ENCODE data around the gene PNMA5. TPM values are rescaled to one million over a fixed set of nuclear protein-coding genes. Genes with fewer than 3 reads are reported as not detected.
"Not testable (repeated sequence)": the region's sequence is repeated elsewhere in the genome, so short reads cannot be mapped to it uniquely, and the experiment has no call there.

Gene PNMA5
- polyA plus RNA-seq (ENCODE audit: insufficient read length in 3 of 3), result under 1 TPM; 0.10 to 0.40 (median 0.21) TPM

DNA sequence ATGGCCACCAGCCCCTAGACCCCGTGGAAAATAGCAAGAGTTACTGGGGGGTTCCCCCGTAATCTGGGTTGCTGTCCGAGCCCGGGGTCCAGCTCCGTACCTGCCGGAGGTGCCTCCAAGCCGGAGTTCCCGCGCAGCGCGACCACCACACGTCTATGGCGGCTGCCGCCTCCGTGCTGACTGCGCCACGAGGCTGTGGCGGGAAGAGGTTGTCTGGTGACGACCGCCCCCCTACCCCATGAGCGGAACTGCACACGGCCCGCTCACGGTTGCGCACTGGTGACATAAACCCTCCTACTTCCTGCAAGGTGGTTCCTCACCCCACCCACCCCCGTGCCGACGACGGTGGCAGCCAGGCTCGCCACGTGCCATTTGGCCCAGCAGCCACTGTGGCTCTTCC lies at the start of gene PNMA5:
Gene PNMA5 (minus strand): TSS at position 184 of the 400 bp plus-strand sequence. CDS start 2,518 bp downstream, outside the sequence.
- no peak for DNase-seq (ENCODE audit: low read depth in 3 of 3, low spot score in 2 of 3)

DNA sequence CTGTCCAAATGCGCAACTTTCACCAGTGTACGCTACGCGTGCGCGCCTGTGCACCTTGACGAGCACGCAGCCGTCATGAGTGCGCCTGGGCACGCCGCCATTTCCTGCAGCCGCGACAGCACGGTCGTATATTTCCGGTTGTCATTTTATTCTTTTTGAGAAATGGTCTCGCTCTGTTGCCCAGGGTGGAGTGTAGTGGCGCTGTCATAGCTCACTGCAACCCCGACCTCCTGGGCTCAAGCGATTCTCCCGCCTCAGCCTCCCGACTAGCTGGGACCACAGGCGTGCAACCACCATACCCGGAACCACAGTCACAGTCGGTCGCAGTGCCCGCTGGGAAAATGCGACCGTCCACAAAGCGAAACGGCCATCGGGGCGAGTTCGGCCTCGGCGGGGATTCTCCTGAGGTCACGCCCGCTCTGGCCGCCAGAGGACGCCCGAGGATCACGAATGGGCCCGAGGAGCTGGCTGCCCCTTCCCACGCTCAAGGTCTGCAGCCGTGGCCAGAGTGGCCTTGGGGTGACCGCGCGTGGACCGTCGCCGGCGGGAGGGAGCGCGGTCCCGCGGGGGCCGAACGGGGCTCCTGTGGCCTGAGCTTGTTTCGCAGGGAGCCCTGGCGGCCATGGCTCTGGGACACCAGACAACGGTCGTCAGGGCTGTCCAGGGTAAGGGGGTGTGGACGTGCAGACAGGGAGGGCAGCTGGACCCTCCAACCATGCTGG lies 38.6 kb upstream of the PNMA5 start:
- peak in 1 of 3 donors; percentile 14 for DNase-seq (ENCODE audit: low read depth in 3 of 3, low spot score in 2 of 3)

DNA sequence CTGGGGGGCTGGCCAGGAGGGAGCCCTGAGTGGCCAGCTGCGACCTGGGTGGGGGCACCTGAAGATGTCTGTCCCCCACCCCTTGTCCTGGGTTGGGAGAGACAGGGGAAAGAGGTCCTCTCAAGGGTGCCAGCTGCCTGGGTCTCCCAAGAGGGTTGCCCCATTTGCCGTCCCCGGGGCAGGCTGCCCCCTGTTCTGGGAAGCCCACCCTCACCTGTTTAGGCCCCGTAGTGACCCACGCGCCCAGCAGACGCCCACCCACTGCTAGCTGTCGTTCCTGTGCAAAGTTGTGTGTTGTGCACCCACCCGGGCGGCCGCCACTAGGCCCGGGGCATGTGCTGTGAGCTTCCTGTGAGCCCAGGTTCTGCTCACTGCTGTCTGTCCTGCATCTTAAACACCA lies 36.9 kb upstream of the PNMA5 start:
- no peak for DNase-seq (ENCODE audit: low read depth in 3 of 3, low spot score in 2 of 3)

DNA sequence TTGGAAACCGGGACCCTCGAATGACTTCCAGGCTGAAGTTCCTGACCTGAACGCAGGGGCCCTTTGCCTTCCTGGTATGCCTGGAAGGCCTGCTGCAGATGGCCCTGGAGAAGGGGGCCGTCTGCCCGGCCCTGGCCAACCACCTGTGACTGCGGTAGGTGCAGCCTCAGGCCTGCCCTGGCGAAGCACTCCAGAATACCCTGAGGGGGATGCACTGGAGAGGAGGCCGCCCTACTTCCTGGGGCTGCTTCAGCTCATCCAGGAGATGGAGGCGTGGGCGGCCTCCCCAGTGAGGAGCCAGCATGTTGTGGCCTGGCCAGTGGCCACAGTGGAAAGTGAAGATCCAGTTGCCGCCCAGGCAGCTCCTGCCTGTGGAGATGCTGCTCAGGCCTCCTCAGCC lies 36.0 kb upstream of the PNMA5 start:
- DNase-seq (ENCODE audit: low read depth in 3 of 3, low spot score in 2 of 3), result no peak

DNA sequence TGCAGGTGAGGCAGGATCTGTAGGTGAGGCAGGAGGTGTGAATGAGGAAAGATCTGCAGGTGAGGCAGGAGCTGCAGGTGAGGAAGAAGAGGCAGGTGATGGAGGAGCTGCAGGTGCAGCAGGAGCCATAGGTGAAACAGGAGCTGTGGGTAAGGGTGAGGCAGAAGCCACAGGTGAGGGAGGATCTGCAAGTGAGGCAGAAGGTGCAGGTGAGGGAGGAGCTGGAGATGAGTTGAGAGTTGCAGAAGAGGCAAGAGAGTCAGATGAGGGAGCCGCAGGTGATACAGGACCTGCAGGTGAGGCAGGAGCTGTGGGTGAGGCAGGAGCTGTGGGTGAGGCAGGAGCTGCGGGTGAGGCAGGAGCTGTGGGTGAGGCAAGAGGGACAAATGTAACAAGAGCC lies 35.2 kb upstream of the PNMA5 start:
- no peak for DNase-seq (ENCODE audit: low read depth in 3 of 3, low spot score in 2 of 3)

DNA sequence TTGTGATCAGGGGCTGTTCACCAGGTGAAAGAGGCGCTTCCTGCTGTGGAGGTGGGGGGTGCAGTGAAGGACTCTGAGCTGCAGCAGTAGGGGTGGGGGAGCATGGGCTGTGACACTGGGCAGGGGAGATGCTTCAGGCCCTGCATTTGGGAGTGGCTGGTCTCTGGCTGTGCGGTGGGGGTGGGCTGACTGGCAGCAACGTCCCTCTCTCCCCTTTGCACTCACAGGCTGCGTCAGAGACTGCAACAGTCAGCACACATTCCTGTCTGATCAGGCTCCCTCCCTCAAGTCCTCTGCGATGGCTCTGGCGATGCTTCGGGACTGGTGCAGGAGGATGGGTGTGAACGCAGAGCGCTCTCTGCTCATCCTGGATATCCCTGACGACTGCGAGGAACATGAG lies 34.6 kb upstream of the PNMA5 start:
- not testable (repeated sequence) for DNase-seq (ENCODE audit: low read depth in 3 of 3, low spot score in 2 of 3)

DNA sequence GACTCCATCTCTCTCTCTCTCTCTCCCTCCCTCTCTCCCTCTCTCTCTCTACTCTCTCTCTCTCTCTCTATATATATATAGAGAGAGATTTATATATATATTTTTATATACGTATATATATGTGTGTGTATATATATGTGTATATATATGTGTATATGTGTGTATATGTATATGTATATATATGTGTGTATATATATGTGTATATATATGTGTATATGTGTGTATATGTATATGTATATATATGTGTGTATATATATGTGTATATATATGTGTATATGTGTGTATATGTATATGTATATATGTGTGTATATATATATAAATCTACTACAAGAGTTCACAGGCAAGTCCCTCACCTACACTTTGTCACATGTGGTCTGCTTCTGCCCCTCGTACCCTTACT lies 32.6 kb upstream of the PNMA5 start:
- DNase-seq (ENCODE audit: low read depth in 3 of 3, low spot score in 2 of 3), result not testable (repeated sequence)

DNA sequence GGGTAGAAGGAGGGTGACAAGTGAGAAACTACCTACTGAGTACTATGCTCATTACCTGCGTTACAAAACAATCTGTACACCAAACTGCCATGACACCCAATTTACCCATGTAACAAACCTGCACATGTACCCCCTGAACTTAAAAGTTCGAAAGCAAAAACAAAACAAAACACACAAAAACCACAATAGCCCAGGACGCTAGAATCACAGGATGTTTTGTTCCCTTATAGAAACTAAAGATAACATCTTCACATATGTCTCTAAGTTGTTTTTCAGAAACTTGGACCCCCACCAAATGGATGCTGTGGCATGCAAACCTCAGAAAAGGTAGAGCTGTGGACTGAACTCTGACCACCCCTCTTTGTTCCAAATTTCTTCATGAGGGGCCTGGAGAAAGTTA lies 25.2 kb upstream of the PNMA5 start:
- DNase-seq (ENCODE audit: low read depth in 3 of 3, low spot score in 2 of 3), result no peak

DNA sequence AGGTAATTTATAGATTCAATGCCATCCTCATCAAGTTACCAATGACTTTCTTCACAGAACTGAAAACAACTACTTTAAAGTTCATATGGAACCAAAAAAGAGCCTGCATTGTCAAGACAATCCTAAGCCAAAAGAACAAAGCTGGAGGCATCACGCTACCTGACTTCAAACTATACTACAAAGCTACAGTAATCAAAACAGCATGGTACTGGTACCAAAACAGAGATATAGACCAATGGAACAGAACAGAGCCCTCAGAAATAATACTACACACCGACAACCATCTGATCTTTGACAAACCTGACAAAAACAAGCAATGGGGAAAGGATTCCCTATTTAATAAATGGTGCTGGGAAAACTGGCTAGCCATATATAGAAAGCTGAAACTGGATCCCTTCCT lies 23.3 kb upstream of the PNMA5 start:
- DNase-seq (ENCODE audit: low read depth in 3 of 3, low spot score in 2 of 3), result not testable (repeated sequence)

DNA sequence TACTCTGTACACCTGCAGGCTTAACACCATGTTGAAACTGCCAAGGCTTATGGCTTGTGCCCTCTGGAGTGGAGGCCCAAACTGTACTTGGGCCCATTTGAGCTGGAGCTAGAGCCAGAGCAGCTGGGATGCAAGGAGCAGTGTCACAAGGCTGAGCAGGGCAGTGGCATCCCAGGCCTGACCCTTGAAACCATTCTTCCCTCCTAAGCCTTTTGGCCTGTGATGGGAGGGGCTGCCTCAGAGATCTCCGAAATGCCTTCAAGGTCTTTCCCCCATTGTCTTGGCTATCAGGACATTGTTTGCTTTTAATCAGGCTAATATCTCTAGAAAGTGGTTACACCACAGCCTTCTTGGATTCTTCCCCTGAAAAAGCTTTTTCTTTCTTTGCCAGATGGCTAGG lies 10.9 kb upstream of the PNMA5 start:
- DNase-seq (ENCODE audit: low read depth in 3 of 3, low spot score in 2 of 3), result no peak

DNA sequence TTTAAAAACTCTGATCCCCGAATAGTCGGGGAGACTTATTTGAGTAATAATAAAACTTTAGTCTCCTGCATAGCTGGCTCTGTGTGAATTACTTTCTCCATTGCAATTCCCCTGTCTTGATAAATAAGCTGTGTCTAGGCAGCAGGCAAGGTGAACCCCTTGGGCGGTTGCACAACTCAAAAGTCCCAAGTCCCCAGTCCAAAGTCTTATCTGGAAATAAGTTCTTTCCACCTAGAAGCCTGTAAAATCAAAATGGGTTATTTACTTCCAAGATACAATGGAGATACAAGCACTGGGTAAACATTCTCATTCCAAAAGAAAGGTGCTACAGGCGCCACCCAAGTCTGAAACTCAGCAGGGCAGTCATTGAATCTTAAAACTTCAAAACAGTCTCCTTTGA lies 10.1 kb upstream of the PNMA5 start:
- DNase-seq (ENCODE audit: low read depth in 3 of 3, low spot score in 2 of 3), result no peak

DNA sequence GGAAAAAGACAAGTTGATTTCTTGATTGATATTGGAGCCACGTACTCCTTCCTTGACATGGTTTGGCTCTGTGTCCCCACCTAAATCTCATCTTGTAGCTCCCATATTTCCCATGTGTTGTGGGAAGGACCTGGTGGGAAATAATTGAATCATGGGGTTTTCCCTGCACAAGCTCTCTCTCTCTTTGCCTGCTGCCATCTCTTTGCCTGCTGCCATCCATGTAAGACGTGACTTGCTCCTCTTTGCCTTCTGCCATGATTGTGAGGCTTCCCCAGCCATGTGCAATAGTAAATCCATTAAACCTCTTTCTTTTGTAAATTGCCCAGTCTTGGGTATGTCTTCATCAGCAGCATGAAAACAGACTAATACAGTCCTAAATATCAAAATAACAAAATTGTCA lies 8.3 kb upstream of the PNMA5 start:
- DNase-seq (ENCODE audit: low read depth in 3 of 3, low spot score in 2 of 3), result not testable (repeated sequence)

DNA sequence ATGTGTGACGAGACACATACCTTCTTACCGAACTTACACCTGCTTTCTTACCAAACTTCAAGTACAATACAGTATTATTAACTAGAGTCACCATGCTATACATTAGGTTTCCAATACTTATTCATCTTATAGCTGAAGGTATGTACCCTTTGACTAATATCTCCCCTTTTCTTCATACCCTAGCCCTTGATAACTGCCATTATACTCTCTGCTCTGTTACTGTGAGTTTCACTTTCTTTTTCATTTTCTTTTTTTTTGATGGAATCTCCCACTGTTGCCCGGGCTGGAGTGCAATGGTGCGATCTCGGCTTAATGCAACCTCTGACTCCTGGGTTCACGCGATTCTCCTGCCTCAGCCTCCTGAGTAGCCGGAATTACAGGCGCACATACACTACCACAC lies 3.4 kb upstream of the PNMA5 start:
- no peak for DNase-seq (ENCODE audit: low read depth in 3 of 3, low spot score in 2 of 3)

DNA sequence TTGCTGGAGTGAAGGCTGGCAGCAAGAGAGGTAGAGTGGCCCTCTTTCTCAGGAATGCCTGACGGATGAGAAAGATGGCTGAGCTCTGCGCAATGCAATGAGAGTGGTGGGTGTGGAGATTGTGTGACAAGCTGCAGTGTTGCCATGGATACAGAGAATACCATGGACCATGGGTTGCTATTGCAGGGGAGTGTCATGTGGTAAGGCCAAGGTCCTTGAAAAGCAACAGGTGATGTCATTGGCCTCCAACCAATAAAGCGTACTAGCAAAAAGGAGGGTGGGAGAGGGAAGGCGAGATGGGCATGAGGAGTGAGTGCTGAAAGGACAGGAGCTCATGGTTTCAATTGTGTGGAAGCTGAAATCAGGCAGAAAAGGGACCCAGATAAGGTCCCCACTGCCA lies 1.8 kb downstream of the PNMA5 start:
- DNase-seq (ENCODE audit: low read depth in 3 of 3, low spot score in 2 of 3), result no peak

DNA sequence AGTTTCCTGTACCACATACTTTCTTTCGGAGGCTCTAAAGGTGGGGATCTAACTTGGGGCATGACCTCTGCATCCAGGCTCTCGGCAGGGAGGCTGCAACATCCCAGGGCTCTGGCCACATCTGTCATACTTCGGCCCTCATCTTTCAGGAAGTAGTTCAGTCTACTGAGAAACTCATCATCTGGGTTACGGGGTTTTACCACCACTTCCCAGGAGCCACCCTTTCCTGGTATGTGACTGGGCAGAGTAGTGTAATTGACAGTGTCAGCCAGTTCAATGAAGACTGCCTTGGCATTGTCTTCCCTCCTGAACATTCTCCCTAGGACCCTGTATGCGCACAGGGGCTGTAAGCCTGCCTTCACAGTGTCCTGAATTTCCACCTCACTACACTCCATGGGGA lies 2.8 kb downstream of the PNMA5 start:
- DNase-seq (ENCODE audit: low read depth in 3 of 3, low spot score in 2 of 3), result no peak

DNA sequence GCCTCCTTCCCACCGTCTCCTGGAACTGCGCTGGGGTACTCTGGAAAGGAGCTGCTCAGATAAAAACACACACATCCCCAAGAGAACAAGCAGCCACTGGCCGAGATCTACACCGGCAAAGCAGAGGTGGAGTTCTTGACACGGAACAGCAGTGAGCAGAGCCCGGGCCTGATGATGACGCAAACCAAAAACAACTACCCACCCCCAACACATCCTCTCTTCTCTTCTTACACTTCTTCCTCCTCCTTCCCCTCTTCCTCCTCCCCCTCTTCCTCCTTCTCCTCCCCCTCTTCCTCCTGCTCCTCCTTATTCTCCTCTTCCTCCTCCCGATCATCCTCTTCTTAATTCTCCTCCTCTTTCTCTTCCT lies 4.6 kb downstream of the PNMA5 start:
- DNase-seq (ENCODE audit: low read depth in 3 of 3, low spot score in 2 of 3), result no peak

DNA sequence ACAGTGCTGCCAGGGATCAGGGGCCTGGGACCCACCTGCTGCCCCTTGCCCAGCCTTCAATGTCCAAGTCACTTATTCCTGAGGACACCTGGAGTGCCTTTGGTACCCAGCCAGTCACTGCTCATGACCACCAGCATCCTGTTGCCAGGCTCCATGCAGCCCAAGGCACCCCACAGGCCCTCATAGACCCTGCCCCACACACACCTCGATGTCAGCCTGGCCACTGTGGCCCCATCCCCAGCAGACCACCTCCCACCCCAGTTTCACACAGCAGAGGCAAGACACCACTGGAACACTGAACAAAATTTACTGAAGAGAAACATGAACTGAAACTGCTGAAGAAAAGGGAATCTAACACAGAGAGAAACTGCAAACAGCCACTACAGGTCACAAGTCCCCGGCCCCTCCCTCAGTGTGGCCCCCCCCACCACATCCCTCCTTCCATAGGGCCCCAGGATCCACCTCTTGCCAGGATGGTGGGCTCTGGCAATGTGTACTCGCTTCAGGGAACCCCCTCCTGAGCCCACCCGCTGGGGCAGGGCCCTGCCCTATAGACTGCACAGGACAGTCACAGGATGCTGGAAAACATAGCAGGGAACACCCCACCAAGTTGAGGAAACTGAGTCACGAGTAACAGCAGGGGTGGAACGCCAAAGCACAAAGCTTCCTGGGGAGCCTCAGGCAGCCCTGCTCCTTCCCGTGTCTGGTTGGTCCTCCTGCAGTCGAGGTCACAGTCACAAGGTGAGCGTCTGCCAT lies 5.2 kb downstream of the PNMA5 start:
- DNase-seq (ENCODE audit: low read depth in 3 of 3, low spot score in 2 of 3), result no peak

DNA sequence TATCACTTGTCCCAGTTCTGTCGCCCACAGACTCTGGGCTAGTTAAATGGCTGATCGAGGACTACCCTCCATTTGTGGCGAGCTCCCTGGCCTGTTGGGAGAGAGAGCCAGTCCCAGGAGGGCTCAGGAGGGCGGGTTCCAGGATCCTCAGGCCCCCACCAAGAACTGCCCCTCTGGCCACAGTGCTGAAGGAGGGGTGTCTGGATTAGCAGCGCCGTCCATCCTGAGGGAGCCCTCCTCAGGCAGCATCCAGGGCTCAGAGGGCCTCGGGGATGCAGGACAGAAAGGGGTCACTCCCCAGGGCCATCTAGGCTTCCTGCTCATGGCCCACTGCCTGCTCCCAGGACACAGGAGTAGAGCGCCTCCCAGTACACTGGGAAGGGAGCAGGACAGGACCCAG lies 6.1 kb downstream of the PNMA5 start:
- DNase-seq (ENCODE audit: low read depth in 3 of 3, low spot score in 2 of 3), result no peak

DNA sequence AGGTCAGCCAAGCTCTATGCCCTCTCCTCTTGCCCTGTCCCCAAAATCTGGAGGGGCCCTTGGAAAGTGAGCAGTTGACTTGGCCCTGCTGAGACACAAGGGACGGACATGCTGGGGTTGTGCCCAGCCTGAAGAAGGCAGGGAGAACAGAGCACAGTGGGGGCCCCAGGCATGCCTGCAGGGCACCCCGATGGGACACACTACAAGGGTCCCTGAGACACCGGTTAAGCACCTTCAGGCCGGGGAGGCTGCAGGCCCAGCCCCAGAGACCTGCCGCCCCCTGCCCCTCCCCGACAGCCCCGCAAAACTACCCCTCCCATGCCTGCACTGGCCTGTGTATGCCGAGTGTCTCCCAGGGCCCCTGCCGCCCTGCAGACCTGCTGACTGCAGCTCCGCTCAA lies 6.8 kb downstream of the PNMA5 start:
- DNase-seq (ENCODE audit: low read depth in 3 of 3, low spot score in 2 of 3), result not testable (repeated sequence)

DNA sequence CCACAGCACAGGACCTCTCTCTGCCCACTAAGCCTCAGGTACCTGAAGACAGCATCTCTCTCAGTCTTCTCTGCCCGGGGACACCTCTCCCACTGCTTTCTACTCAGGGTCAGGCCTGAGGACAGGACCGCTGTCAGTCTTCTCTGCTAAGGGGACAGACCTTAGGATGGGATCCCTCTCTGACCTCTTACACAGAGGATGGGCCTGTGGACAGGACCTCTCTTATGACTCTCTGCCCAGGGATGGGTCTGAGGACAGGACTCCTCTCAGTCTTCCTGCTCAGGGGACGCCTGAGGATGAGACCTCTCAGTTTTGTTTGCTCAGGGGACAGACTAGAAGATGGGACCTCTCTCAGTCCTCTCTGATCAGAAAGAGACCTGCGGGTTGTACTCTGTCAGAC lies 8.5 kb downstream of the PNMA5 start:
- not testable (repeated sequence) for DNase-seq (ENCODE audit: low read depth in 3 of 3, low spot score in 2 of 3)

DNA sequence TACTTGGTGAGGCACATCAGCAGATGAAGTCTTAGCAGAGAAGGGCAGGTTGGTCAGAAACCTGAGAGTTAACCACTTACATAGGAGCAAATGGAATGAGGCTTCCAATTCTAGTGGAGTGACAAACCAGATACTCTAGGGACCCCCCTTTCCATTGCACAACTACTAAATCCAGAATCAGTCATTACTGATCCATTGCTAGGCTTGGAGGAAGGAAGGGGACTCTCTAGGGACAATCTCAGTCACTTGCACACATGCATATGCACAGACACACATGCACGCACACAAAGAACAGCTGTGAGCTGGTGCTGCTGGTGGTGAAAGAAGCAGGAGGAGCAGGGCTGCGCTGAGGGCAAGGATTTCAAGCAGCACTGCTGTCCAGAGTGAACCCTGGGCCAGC lies 25.7 kb downstream of the PNMA5 start:
- DNase-seq (ENCODE audit: low read depth in 3 of 3, low spot score in 2 of 3), result no peak

DNA sequence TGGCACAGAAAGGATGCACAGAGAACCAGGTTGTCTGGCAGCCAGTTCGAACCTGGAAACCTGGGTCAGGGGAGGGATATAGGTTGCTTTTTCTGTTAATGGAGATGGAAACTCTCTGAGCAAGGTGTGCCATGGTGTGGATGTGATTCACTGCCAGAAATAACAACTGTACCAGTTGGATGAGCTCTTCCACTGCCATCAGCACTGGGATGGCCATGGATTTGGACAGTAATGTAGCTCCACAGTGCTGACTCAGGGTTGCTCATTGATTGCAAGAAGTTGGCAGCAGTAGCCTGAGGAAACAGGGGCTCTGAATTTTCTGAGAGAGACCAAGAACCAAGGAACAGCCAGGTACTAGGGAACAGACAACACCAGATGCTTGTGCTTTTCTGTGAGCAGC lies 33.8 kb downstream of the PNMA5 start:
- DNase-seq (ENCODE audit: low read depth in 3 of 3, low spot score in 2 of 3), result no peak
